GM12878 (cell line): ENCODE results near the gene LONP1. TPM values are rescaled to one million over a fixed set of nuclear protein-coding genes. Genes with fewer than 3 reads are reported as not detected.

ENCODE experiments used
- CHD4 ChIP-seq: fragments of 200-600 bp; sonication (generic); IDR thresholded peaks from 2 replicates; pipeline ENCODE4 v1.6.1; 2016; ENCODE audit warnings: mild to moderate bottlenecking
- CREB1 ChIP-seq: IDR thresholded peaks from 2 replicates; pipeline ENCODE4 v1.6.1; 2012; ENCODE audit warnings: low read depth, mild to moderate bottlenecking, inconsistent platforms
- ESRRA ChIP-seq: IDR thresholded peaks from 2 replicates; pipeline ENCODE4 v1.6.1; 2012; ENCODE audit warnings: mild to moderate bottlenecking, low read length, improper control_type of control experiment
- FOS ChIP-seq: IDR thresholded peaks from 3 replicates; pipeline ENCODE4 v1.6.1; 2011; ENCODE audit warnings: borderline replicate concordance; ENCODE audit not compliant: insufficient read length; ENCODE audit errors: extremely low read depth
- GATAD2B ChIP-seq: fragments of 450-650 bp; conservative IDR thresholded peaks from 2 replicates; pipeline ENCODE4 v1.6.1; 2017; ENCODE audit warnings: low read depth, mild to moderate bottlenecking, moderate library complexity
- IKZF1 ChIP-seq: fragments of 450-650 bp; conservative IDR thresholded peaks from 2 replicates; pipeline ENCODE4 v1.6.1; 2017; ENCODE audit warnings: antibody characterized with exemption, mild to moderate bottlenecking
- IRF4 ChIP-seq: IDR thresholded peaks from 2 replicates; pipeline ENCODE4 v1.6.1; 2011; ENCODE audit warnings: low read depth, low read length
- MEF2A ChIP-seq: IDR thresholded peaks from 2 replicates; pipeline ENCODE4 v1.6.1; 2011; ENCODE audit warnings: low read depth, mild to moderate bottlenecking, low read length, moderate library complexity; ENCODE audit not compliant: insufficient read depth
- MYB ChIP-seq: fragments of 150-350 bp; IDR thresholded peaks from 2 replicates; pipeline ENCODE4 v1.6.1; 2014; ENCODE audit warnings: mild to moderate bottlenecking, low read depth, low read length, borderline replicate concordance
- NR2F1 ChIP-seq: fragments of 450-650 bp; conservative IDR thresholded peaks from 2 replicates; pipeline ENCODE4 v1.6.1; 2017; ENCODE audit warnings: mild to moderate bottlenecking
- PML ChIP-seq: IDR thresholded peaks from 2 replicates; pipeline ENCODE4 v1.6.1; 2012; ENCODE audit warnings: low read length, inconsistent platforms
- POLR2AphosphoS5 ChIP-seq: IDR thresholded peaks from 2 replicates; pipeline ENCODE4 v1.6.1; 2011; ENCODE audit warnings: mild to moderate bottlenecking, low read length, inconsistent platforms
- RB1 ChIP-seq: fragments of 450-650 bp; formaldehyde crosslinking; IDR thresholded peaks from 2 replicates; pipeline ENCODE4 v1.6.1; 2017; ENCODE audit warnings: mild to moderate bottlenecking, borderline replicate concordance
- RCOR1 ChIP-seq: conservative IDR thresholded peaks from 2 replicates; pipeline ENCODE4 v1.6.1; 2012; ENCODE audit warnings: low read depth, low read length, improper control_type of control experiment
- RELB ChIP-seq: fragments of 450-650 bp; IDR thresholded peaks from 2 replicates; pipeline ENCODE4 v1.6.1; 2017; ENCODE audit warnings: low read depth, mild to moderate bottlenecking, moderate library complexity
- RUNX3 ChIP-seq: IDR thresholded peaks from 2 replicates; pipeline ENCODE4 v1.6.1; 2012; ENCODE audit warnings: low read length, inconsistent platforms
- SMAD1 ChIP-seq: fragments of 450-650 bp; IDR thresholded peaks from 2 replicates; pipeline ENCODE4 v1.6.1; 2018; ENCODE audit warnings: mild to moderate bottlenecking, low read depth; ENCODE audit not compliant: partially characterized antibody
- SMAD5 ChIP-seq: IDR thresholded peaks from 2 replicates; pipeline ENCODE4 v1.6.1; 2016; ENCODE audit warnings: antibody characterized with exemption, low read depth
- TBL1XR1 ChIP-seq: IDR thresholded peaks from 2 replicates; pipeline ENCODE4 v1.6.1; 2012; ENCODE audit warnings: low read depth, low read length, improper control_type of control experiment
- ZNF207 ChIP-seq: fragments of 450-650 bp; IDR thresholded peaks from 2 replicates; pipeline ENCODE4 v1.6.1; 2014; ENCODE audit warnings: antibody characterized with exemption, mild to moderate bottlenecking, borderline replicate concordance
- ZNF622 ChIP-seq: fragments of 450-650 bp; IDR thresholded peaks from 2 replicates; pipeline ENCODE4 v1.6.1; 2017; ENCODE audit warnings: mild to moderate bottlenecking, inconsistent platforms
- ZSCAN29 ChIP-seq: fragments of 450-650 bp; IDR thresholded peaks from 2 replicates; pipeline ENCODE4 v1.6.1; 2017; ENCODE audit warnings: mild to moderate bottlenecking, moderate library complexity
- polyA plus RNA-seq, 11 experiments: library from polyadenylated mRNA; depleted of rRNA in 4 of 11; unstranded in 6 of 11; stranded (reverse) in 5 of 11; fragments of >200 nt; fragmentation: Nextera tagmentation in 4 of 11; fragmentation: Illumina TruSeq in 1 of 11; extraction: Ambion mirVana in 4 of 11; extraction: Trizol in 1 of 11; gene quantifications; 1 replicate in 1 of 11; 2 replicates in 10 of 11; pipeline versions ENCODE4 v1.2.1 to v1.2.3, GENCODE V29; 2011 to 2016; ENCODE audit warnings: inconsistent platforms in 2 of 11, missing spikeins in 2 of 11, low read depth in 1 of 11
- total RNA-seq, 4 experiments: library from RNA; depleted of rRNA in 3 of 4; stranded (reverse); fragments of >200 nt in 3 of 4; fragmentation: Illumina TruSeq in 1 of 4; extraction: Trizol in 1 of 4; gene quantifications; 2 replicates each; pipeline versions ENCODE4 v1.2.1 to v1.2.3, GENCODE V29; 2013 to 2021
- TF ChIP-seq, protein P1 (sequence below): IDR thresholded peaks from 2 replicates; pipeline ENCODE4 v1.6.1; 2011; ENCODE audit warnings: low read depth, low read length, improper control_type of control experiment, borderline replicate concordance
- TF ChIP-seq, protein P2 (sequence below): IDR thresholded peaks from 2 replicates; pipeline ENCODE4 v1.6.1; 2012; ENCODE audit warnings: low read length, inconsistent platforms
- TF ChIP-seq, protein P3 (sequence below): IDR thresholded peaks from 2 replicates; pipeline ENCODE4 v1.6.1; 2011; ENCODE audit warnings: mild to moderate bottlenecking, low read depth, low read length, moderate library complexity; ENCODE audit not compliant: insufficient replicate concordance

Gene LONP1
- total and polyA plus RNA-seq, 10 of the 15 experiments (the other 5 are each of a cell fraction or from before 2014, with no cell fraction given) = 0.61 to 136 (median 59.5) TPM

DNA sequence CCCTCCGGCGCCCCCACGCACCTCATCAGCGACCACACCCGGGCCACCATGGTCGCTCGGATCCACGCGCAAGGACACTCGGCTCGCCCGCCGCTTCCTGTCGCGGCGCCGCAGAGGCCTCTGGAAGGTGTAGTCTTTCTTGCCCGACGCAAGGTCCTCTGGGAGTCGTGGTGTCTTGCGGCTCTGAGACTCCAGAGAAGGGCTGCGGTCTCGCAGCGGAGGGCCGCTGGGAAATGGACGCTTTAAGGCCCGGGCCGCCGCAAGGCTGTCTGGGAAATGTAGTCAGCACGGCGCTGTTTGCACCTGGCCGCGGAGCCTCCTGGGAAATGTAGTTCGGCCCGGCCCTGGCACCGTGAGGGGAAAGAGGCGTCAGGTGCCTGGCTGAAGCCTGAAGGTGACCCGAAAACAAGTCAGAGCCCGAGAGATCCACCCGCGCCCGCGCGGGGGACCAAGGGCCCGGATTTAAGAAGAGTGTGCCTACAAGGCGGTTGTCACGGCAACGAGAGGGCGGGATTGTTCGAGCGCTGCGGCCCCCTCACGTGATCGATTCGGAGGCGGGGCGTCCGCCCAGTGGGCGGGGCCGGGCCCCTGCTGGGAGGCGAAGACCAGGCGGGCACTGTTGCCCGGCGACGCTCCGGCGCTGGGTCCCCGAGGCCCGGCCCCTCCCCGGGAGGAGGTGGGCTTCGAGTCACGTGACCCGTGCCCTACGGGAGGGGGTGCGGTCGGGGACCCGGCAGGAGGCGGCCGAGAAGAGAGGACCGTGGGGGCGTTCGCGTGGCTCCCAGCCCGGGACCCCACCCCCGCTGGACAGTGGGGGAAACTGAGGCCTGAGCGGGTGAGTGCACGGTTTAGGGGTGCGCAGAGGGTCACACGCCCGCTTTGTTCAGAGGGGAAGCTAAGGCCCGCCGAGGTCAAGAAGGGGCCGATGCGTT is 39.2 kb downstream of the LONP1 start, which contains the start of the genes HSD11B1L and MICOS13 (continued):
- TF ChIP-seq POLR2AphosphoS5 (0 out of 2 replicates have a peak, but pooled peaks have one; percentile 82), RCOR1 (no peak), RELB (peak; percentile 55; the same call in 1 of the 2 replicates), CHD4 (no peak), ZNF622 (no peak), GATAD2B (peak; percentile 75; the same call in 1 of the 2 replicates), NR2F1 (0 out of 2 replicates have a peak, but pooled peaks have one; percentile 9), RB1 (no peak), IRF4 (0 out of 2 replicates have a peak, but pooled peaks have one; percentile 23), PML (no peak; the same call in 1 of the 2 replicates), SMAD5 (peak; percentile 53; the same call in 1 of the 2 replicates), MYB (no peak), RUNX3 (peak; percentile 94), ESRRA (no peak), ZNF207 (peak; percentile 85; the same call in 1 of the 2 replicates), FOS (no peak), CREB1 (peak; percentile 90), MEF2A (peak; percentile 57; the same call in 1 of the 2 replicates), TBL1XR1 (peak; percentile 58; the same call in 1 of the 2 replicates), IKZF1 (peak; percentile 100), ZSCAN29 (no peak), SMAD1 (peak; percentile 3)
- TF ChIP-seq, protein P1, sequence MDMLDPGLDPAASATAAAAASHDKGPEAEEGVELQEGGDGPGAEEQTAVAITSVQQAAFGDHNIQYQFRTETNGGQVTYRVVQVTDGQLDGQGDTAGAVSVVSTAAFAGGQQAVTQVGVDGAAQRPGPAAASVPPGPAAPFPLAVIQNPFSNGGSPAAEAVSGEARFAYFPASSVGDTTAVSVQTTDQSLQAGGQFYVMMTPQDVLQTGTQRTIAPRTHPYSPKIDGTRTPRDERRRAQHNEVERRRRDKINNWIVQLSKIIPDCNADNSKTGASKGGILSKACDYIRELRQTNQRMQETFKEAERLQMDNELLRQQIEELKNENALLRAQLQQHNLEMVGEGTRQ = peak; percentile 94
- TF ChIP-seq, protein P2, sequence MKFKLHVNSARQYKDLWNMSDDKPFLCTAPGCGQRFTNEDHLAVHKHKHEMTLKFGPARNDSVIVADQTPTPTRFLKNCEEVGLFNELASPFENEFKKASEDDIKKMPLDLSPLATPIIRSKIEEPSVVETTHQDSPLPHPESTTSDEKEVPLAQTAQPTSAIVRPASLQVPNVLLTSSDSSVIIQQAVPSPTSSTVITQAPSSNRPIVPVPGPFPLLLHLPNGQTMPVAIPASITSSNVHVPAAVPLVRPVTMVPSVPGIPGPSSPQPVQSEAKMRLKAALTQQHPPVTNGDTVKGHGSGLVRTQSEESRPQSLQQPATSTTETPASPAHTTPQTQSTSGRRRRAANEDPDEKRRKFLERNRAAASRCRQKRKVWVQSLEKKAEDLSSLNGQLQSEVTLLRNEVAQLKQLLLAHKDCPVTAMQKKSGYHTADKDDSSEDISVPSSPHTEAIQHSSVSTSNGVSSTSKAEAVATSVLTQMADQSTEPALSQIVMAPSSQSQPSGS = no peak
- TF ChIP-seq, protein P3, sequence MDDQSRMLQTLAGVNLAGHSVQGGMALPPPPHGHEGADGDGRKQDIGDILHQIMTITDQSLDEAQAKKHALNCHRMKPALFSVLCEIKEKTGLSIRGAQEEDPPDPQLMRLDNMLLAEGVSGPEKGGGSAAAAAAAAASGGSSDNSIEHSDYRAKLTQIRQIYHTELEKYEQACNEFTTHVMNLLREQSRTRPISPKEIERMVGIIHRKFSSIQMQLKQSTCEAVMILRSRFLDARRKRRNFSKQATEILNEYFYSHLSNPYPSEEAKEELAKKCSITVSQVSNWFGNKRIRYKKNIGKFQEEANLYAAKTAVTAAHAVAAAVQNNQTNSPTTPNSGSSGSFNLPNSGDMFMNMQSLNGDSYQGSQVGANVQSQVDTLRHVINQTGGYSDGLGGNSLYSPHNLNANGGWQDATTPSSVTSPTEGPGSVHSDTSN = no peak
